ENCODE results near the gene CASS4. TPM values are rescaled to one million over a fixed set of nuclear protein-coding genes. Genes with fewer than 3 reads are reported as not detected.
A peak's percentile ranks its signal among the peaks of the same experiment; 100 is the strongest.

The CASS4 gene
- total and polyA plus RNA-seq, 9 of the 15 experiments (the other 6 are each of a cell fraction or from before 2014, with no cell fraction given) = 8.1 to 53.8 (median 26.7) TPM

DNA sequence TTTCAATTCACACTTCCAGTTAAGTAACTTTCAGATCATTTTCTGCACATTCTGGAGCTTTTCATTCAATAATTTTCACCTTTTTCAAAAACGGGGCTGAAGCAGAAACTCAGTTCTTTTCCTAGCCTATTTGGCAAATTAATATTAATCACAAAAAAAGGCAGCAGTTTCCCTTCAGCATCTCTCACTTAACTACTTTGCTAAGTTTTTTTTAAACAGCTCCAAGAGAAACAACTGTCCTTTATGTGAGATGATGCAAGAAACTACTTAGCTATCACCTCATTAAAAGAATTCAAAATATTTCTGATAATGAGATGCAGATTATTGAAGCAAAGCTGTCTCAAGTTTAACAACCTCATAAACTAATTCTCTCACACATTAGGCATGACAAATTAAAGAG lies 11.8 kb downstream of the CASS4 start:
- H2AFZ ChIP-seq (ENCODE audit: low read depth, low read length) = no peak overlapping the region
- H4K20me1 ChIP-seq (replicated peaks; ENCODE audit: control insufficient read depth, insufficient read depth, low read length) = peaks cover 24% of the 10 kb centered on the region
- TF ChIP-seq, protein P1, sequence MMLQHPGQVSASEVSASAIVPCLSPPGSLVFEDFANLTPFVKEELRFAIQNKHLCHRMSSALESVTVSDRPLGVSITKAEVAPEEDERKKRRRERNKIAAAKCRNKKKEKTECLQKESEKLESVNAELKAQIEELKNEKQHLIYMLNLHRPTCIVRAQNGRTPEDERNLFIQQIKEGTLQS (IDR thresholded peaks at IDR 0.05) = peak; percentile 30; the same call in 1 of the 2 replicates
- TF ChIP-seq, protein P1 (CRISPR knock-in tag; conservative IDR thresholded peaks at IDR 0.05) = no peak
- TF ChIP-seq PTTG1 (tag; IDR thresholded peaks at IDR 0.05; ENCODE audit: low read depth) = no peak
- no peak for TF ChIP-seq CEBPG (CRISPR knock-in tag; IDR thresholded peaks at IDR 0.05)
- 0 out of 4 replicates have a peak, but pooled peaks of 1 of the 2 experiments have one; percentile 26 for TF ChIP-seq CEBPG (tag; conservative IDR thresholded peaks at IDR 0.05 in 1 of 2, IDR thresholded peaks at IDR 0.05 in 1 of 2)
- in situ Hi-C loops (cut with MboI) (no loop called here), intact Hi-C loops (cut with micrococcal nuclease) (no loop called here)
- H3K9me3 ChIP-seq (replicated peaks; ENCODE audit: control insufficient read depth, insufficient read depth, low read depth, low read length) = no peaks in the 10 kb centered on the region
- no peak overlapping the region for H3K9ac ChIP-seq (ENCODE audit: insufficient read depth in 1 of 2, low read depth in 2 of 2, low read length in 2 of 2)
- no peak overlapping the region for H3K4me3 ChIP-seq
- peaks cover 33 to 78% of the 10 kb centered on the region in 2 experiments for H3K4me1 ChIP-seq (replicated peaks in 1 of 2; ENCODE audit: control insufficient read depth in 2 of 2, insufficient read depth in 2 of 2, low read length in 2 of 2)
- BruUV-seq (replicated peaks) = no TSS peak
- ChIA-PET POLR2A (interaction anchor here (1.6 to 6.8 kb wide), 2 partner anchors 10 to 11 kb away, joined by 6 to 72 read pairs; partner anchors contain the start of gene CASS4), CTCF (ENCODE audit: low intra/inter-chr PET ratio) (no interaction called here)
- 21% methylated on average over 1 of the region's 1 CpG for WGBS (ENCODE audit: insufficient coverage, low coverage, missing lambda C conversion rate)
- ATAC-seq (no peak), FAIRE-seq (no peak), DNase-seq (ENCODE audit: extremely low read depth in 1 of 4, low spot score in 3 of 4) (no peak)
- H3K9me1 ChIP-seq (ENCODE audit: control insufficient read depth, insufficient read depth, low read length) = no peaks in the 10 kb centered on the region
- no peak overlapping the region for H3K27ac ChIP-seq (ENCODE audit: extremely low read depth, low read depth, low read length)
- peaks cover 81% of the 10 kb centered on the region for H3K36me3 ChIP-seq (ENCODE audit: control insufficient read depth, insufficient read depth, low read length)
- H3K4me2 ChIP-seq (ENCODE audit: insufficient read depth, low read length) = no peak overlapping the region
- H3K27me3 ChIP-seq (ENCODE audit: control insufficient read depth in 2 of 2, insufficient read depth in 2 of 2, low read length in 2 of 2) = no peaks in the 10 kb centered on the region
- peaks cover 99% of the 10 kb centered on the region for H3K79me2 ChIP-seq (ENCODE audit: control insufficient read depth, insufficient read depth, low read length)
